NCI-H345 treated with DMSO at 0.1 percent for 48 hours (cell line): ENCODE results near the gene ZXDC.

Source experiments
- DNase-seq: peaks from one replicate; lab custom pipeline; 2025; ENCODE audit not compliant: unreplicated experiment; lab: John Stamatoyannopoulos, UW

ZXDC gene

GRCh38 chr3:126419886-126420786 is 55.6 kb downstream of the ZXDC start:
- DNase-seq = no peak

DNA sequence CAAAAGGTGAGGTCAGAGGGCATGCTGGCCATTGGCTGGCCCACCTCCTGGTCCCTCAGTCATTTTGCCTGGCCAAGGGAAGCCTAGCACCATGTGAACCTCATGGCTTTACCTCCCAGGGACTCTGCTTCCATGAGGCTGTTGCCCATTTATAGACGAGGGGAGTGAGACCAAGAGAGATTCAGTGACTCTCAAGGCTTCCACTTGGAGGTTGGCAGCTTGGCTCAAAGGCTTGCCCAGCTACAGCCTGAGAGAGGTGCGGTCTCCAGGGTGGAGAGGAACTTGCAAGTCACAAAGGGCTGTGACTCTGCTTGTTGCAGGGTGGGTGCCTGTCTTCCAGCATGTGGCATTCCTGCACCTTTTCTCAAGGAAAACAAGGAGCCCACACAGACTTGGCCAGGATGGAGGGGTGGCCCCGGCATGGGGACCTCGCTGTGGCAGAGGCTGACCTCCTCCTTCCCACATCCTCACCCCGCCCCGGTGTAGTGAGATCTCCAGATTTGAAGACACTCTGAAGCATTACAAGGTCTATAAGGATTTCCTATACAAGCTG is 56.5 kb downstream of the ZXDC start:
- DNase-seq = no peak

GRCh38 chr3:126418661-126419131 is 57.0 kb downstream of the ZXDC start:
- no peak for DNase-seq

- DNase-seq = no peak
Observed at GRCh38 chr3:126417981-126418530, 57.6 kb downstream of the ZXDC start.

DNA sequence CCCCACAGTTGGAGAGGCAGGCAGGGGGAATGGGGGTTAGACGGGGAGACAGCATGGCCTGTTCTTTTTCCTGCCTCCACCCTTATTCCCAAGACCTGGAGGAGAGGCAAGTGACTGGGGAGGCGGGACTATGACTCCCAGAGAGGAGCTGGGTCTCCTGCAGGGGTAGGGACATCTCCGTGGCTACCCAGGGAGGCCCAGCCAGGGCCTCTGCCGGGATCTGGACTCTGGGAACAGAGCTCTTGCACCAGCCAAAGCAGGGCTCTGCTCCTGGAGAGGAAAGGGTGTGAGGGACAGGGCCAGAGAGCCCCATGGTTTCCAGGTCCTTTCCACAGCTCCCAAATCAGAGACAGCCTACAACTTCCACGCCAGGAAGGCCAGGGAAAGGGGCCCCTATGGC is 58.2 kb downstream of the ZXDC start:
- DNase-seq = no peak

DNA sequence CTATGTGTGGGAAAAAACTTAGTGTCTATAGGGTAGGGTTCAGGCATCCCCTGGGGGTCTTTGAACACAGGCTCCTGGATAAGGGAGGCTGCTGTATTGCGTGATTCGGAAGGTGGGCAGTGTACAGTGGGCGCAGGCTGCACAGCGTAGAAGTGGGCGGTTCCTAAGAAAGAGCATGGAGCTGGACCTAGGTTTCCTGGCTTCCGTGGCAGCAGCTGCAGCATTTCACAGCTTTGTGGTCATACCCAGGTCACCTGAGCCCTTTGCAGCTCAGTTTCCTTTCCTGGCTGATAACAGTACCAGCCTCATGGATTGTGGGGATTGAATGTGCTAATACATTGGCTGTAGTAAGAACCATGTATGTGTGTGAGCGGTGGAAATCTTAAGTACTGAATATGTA is 58.7 kb downstream of the ZXDC start:
- DNase-seq = no peak

DNA sequence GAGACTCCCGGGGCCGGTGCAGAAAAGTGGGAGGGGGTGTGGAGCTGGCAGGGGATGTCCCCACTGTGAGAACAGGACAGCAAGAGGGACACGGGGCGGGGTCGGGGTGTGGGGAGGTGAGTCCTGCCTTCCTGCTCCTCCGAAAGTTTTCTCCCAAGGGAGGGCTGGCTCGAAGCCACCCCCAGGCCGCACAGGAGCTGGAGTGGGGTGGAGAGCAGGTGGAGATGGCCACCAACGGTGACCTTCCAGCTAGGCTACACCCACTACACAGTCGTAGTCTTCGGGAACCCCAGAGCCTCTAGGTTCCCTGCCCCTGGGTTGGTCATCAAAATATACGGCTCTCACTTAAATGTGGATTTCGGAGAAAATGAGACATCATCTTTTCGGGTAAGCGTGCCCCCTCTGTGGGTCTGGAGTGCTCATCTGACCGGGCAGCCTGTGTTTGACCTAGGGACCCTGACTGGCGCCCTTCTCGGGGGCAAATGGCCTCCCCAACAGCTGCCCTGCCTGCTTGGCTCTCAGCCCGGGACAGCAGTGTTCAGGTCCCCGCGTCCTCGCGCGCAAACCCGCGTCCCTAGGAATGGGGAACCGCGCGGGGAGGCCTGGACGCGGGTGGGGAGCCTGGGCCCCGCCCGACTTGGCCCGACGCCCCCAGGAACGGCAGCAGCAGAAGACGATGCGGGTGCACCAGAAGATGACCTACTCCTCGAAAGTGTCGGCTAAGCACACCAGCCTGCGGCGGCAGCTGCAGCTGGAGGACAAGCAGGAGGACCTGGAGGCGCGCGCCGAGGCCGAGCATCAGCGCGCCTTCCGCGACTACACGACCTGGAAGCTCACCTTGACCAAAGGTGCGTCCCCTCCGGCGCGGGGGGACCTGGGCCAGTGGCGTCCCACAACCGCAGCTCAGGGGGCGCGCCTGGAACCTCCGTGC is 59.8 kb downstream of the ZXDC start:
- DNase-seq = no peak

DNA sequence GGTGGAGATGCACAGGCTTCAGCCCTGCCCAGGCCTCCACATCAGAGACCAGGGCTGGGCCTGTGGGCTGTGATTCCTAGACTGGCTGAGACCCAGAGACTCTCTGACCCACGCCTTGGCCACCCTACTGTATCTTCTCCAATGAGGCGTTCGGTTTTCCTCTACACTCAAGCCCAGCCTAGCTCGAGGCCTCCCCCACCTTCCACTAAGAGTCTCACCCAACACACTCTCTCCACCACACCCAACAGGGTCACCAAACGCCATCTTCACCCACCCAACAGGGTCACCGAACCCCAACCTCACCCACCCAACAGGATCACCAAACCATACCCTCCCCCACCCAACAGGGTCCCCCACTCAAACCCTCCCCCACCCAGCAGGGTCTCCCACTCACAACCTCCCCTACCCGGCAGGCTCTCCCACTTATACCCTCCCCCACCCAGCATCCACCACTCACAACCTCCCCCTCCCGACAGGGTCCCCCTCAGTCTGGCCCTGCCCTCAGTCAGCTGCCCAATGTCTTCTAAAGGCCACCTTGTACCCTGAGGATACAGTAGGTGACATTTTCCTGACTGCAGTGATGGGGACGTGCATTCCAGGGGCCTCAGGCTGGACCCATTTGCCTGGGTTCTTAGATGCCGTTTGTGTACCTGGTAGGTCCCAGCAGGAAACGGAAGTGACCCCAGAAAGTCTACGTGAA is 60.6 kb downstream of the ZXDC start:
- no peak for DNase-seq

GRCh38 chr3:126414406-126414805 is 61.3 kb downstream of the ZXDC start:
- no peak for DNase-seq

- DNase-seq = no peak
Observed at GRCh38 chr3:126413693-126414080, 62.0 kb downstream of the ZXDC start.

DNA sequence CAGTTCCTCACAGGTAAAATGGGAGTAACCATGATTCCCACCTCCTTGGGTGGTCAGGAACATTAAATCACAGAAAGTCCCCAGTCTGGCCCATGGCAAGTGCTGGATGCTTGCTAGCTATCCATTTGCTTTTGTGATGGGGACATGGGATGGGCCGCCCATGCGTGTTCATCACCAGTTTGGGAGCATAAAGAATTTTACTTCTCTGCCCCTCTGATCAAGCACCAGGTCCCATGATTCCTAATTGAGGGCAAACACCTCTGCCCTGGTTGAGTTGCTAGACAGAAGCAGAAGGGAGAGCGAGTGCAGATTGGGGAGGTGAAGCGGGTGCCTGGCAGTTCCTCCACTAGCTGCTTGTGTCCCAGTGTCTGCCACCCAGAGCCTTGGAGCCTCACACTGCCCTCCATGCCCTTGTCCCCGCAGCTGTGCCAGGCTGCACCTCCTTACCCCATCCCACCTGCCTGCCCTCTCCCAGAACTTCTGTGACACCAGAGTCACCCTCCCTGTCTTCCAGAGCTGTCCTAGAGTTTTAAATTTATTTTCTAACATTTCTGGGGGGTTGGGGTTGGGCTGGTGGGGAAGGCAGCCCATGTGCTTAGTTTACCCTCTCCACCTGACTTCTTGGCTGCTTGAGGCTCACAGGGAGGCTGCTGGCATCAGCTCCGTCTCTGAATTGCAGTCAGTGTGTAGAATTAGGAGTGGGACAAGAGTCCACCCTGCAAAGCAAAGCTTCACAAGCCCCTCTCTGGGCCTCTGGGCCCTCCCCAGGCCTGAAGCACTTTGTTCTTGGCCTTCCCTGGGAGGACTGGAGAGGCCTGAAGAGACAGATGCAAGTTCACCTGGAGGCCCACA is 62.6 kb downstream of the ZXDC start:
- DNase-seq = no peak

DNA sequence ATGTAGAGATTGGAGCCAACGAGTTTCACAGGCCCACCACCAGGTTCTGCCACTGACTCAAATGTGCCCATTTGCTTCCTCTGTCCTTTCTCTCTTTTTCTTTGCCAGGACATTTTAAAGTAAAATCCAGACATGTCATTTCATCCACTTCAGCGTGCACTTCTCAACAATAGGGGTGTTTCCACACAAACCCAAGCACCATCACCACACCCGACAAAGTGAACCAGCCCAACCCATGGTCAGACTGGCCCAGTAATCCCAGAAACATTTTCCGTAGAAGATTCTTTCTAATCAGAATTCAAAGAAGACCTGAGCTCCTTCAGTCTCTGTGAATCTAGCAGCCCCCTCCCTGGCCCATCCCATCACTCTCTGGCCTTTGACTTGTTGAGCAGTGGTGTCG is 67.6 kb downstream of the ZXDC start:
- DNase-seq = no peak

- no peak for DNase-seq
Observed at GRCh38 chr3:126407412-126408044, 68.2 kb downstream of the ZXDC start.

DNA sequence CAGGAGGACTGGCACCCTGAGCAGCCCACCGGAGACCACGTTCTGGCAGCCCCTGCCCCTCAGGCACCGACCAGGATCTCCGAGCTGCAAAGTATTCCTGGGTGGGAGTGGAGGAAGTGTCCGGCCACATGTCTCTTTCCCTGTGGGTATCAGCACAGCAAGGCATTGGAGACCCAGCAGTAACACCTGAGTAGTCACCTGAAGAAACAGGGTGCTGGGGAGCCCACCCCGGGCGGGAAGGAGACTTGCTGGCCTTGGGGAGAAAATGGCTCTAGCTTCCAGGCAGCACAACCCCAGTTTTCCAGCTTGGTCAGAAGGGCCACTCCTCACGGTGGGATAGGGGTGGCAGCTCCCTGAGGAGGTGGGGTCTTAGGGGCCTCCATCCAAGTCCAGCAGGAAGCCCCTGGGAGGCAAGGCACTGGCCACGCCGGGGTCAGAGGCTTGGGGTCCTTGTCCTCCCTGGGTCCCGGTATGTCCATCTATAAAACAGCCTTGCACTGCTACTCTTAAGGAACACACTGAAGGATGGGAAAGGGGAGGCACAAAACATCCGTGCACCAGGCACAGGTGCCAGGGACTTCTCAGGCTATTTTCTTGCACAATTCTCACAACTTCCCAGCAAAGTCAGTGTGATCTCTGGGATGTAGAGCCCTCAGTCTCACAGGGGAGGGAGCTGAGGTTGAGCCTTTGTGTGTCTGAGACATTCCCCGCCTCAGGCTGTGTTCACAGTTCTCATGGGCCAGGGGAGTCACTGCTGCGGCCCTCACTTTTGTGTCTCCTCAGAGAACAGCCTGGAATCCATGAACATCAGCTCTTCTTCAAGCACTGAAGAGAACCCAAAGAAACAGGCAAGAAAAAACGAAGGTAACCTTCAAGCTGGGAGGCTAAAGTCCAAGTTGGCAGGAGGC is 69.0 kb downstream of the ZXDC start:
- DNase-seq = no peak

- no peak for DNase-seq
Observed at GRCh38 chr3:126402666-126403302, 72.9 kb downstream of the ZXDC start.

GRCh38 chr3:126402178-126402577 is 73.5 kb downstream of the ZXDC start:
- DNase-seq = no peak

- DNase-seq = no peak
Observed at GRCh38 chr3:126401611-126402160, 74.0 kb downstream of the ZXDC start.
